Calu3 (cell line): ENCODE measurements around the gene DLG2. TPM values are rescaled to one million over a fixed set of nuclear protein-coding genes. Genes with fewer than 3 reads are reported as not detected.
"Not testable (repeated sequence)": the region's sequence is repeated elsewhere in the genome, so short reads cannot be mapped to it uniquely, and the experiment has no call there.

ENCODE experiments used
- BruUV-seq: library from RNA; stranded (reverse); fragments of 400-500 nt; replicated peaks from 2 replicates; lab custom pipeline; 2021; lab: Mats Ljungman, UMichigan
- CTCF ChIA-PET: fragments of 300-600 bp; sonication (Branson Sonifier 250); formaldehyde crosslinking; loops from one replicate; lab custom pipeline; 2022; ENCODE audit warnings: antibody characterized with exemption; lab: Charles Lee
- DNase-seq: peaks from one replicate; pipeline ENCODE4 v3.0.0; 2022
- H3K27ac Mint-ChIP-seq: one replicate; pipeline ENCODE4 v1.8.0; 2022; ENCODE audit warnings: mixed read lengths; ENCODE audit not compliant: unreplicated experiment
- H3K27me3 Mint-ChIP-seq: one replicate; pipeline ENCODE4 v1.8.0; 2022; ENCODE audit warnings: mixed read lengths; ENCODE audit not compliant: unreplicated experiment
- H3K36me3 Mint-ChIP-seq: one replicate; pipeline ENCODE4 v1.8.0; 2022; ENCODE audit warnings: mild to moderate bottlenecking, moderate library complexity, mixed read lengths; ENCODE audit not compliant: insufficient read depth, unreplicated experiment
- H3K4me1 Mint-ChIP-seq: one replicate; pipeline ENCODE4 v1.8.0; 2022; ENCODE audit warnings: mild to moderate bottlenecking, low read depth, mixed read lengths; ENCODE audit not compliant: unreplicated experiment
- H3K4me3 Mint-ChIP-seq: one replicate; pipeline ENCODE4 v1.8.0; 2022; ENCODE audit warnings: mild to moderate bottlenecking, low read depth, moderate library complexity, mixed read lengths; ENCODE audit not compliant: unreplicated experiment
- H3K9me3 Mint-ChIP-seq: one replicate; pipeline ENCODE4 v1.8.0; 2022; ENCODE audit warnings: low read depth, mixed read lengths; ENCODE audit not compliant: unreplicated experiment
- CTCF ChIP-seq: fragments of 200-600 bp; IDR thresholded peaks from one replicate; pipeline ENCODE4 v1.8.0; 2022; ENCODE audit warnings: antibody characterized with exemption; ENCODE audit not compliant: unreplicated experiment
- intact Hi-C: fragments of 100-400 bp; cut with micrococcal nuclease; formaldehyde crosslinking; loops from one replicate; pipeline ENCODE4 v1.10.0; 2022; ENCODE audit not compliant: unreplicated experiment
- total RNA-seq: library from RNA; stranded (reverse); gene quantifications from 2 replicates; pipeline ENCODE4 v1.2.3, GENCODE V29; 2022

Gene DLG2
- total RNA-seq, 1 experiment from 2014 or later = 0.71 TPM

DNA sequence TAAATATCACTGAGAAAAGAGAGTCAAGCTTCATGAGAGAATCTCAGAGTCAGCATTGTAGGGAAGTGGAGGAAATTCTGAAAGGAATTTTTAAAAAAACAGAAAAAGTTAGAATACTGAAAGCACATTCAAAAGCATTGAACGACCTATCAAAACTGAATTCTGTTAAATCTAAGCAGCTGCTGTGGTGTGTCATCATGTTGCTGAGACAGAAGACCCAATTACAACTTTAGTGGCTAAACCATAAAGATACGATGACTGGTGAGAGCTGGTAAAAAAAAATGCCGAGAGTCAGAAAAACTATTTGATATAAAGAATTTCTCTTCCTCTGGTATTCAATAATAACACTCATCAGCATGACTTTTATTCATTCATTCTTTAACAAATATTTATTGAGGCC, 220.8 kb downstream of the DLG2 start:
- Mint-ChIP-seq H3K4me1 (no peaks in the 10 kb centered on the region), H3K27ac (no peak overlapping the region), H3K36me3 (no peaks in the 10 kb centered on the region), H3K4me3 (no peak overlapping the region), H3K27me3 (no peaks in the 10 kb centered on the region), H3K9me3 (no peaks in the 10 kb centered on the region)
- no TSS peak for BruUV-seq
- intact Hi-C loops = no loop called here
- CTCF ChIA-PET = no interaction called here
- no peak for DNase-seq
- no peak for TF ChIP-seq CTCF

DNA sequence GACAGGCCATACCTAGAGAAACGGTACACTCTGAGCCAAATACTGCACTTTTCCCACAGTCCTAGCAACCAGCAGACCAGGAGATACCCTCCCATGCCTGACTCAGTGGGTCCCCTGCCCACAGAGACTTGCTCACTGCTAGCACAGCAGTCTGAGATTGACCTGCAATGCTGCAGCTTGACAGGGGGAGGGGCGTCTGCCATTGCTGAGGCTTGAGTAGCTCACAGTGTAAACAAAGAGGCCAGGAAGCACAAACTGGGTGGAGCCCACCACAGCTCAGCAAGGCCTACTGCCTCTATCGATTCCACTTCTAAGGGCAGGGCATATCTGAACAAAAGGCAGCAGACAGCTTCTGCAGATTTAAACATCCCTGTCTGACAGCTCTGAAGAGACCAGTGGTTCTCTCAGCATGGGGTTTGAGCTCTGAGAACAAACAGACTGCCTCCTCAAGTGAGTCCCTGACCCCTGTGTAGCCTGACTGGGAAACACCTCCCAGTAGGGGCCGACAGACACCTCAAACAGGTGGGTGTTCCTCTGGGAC, 231.6 kb downstream of the DLG2 start:
- BruUV-seq, H3K9me3 Mint-ChIP-seq, DNase-seq, H3K36me3 Mint-ChIP-seq, H3K4me3 Mint-ChIP-seq, intact Hi-C loops, CTCF ChIA-PET, H3K27ac Mint-ChIP-seq, H3K4me1 Mint-ChIP-seq: not testable (repeated sequence)
- peaks cover 15% of the 10 kb centered on the region for H3K27me3 Mint-ChIP-seq

GRCh38 chr11:85394283-85394682, 232.9 kb downstream of the DLG2 start:
- Mint-ChIP-seq H3K36me3 (no peaks in the 10 kb centered on the region), H3K9me3 (no peaks in the 10 kb centered on the region), H3K27ac (no peak overlapping the region), H3K4me3 (no peak overlapping the region), H3K27me3 (peaks cover 15% of the 10 kb centered on the region), H3K4me1 (no peaks in the 10 kb centered on the region)
- DNase-seq = no peak
- CTCF ChIA-PET = no interaction called here
- intact Hi-C loops = no loop called here
- no TSS peak for BruUV-seq
- TF ChIP-seq CTCF = no peak

GRCh38 chr11:85391141-85391540, 236.0 kb downstream of the DLG2 start:
- H3K27ac Mint-ChIP-seq = no peak overlapping the region
- no peaks in the 10 kb centered on the region for H3K9me3 Mint-ChIP-seq
- TF ChIP-seq CTCF = no peak
- intact Hi-C loops = no loop called here
- CTCF ChIA-PET = no interaction called here
- BruUV-seq = no TSS peak
- H3K36me3 Mint-ChIP-seq = no peaks in the 10 kb centered on the region
- DNase-seq = no peak
- no peaks in the 10 kb centered on the region for H3K4me1 Mint-ChIP-seq
- H3K27me3 Mint-ChIP-seq = no peaks in the 10 kb centered on the region
- no peak overlapping the region for H3K4me3 Mint-ChIP-seq

DNA sequence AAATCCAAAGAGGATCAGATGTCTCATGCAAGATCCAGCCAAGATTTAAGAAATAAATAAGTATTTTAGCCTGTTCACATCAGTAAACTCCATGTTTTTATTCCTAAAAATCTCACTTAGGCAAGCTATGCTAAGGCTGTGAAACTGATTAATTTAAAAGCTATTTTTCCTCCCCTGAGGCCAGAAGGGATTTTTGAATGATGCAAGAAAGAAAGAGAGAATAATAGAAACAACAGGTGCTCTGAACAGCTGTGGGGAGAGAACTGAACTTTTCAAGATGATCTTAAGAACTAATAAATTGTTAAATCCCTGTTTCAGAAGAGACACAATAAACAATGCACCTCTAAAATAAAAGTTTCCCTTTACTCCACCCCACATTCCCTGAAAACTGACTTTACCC, 241.6 kb downstream of the DLG2 start:
- H3K4me3 Mint-ChIP-seq = no peak overlapping the region
- DNase-seq = no peak
- no peaks in the 10 kb centered on the region for H3K4me1 Mint-ChIP-seq
- BruUV-seq = no TSS peak
- H3K27me3 Mint-ChIP-seq = no peaks in the 10 kb centered on the region
- CTCF ChIA-PET = no interaction called here
- intact Hi-C loops = no loop called here
- no peak overlapping the region for H3K27ac Mint-ChIP-seq
- no peaks in the 10 kb centered on the region for H3K36me3 Mint-ChIP-seq
- peaks cover 2% of the 10 kb centered on the region for H3K9me3 Mint-ChIP-seq
- TF ChIP-seq CTCF = no peak
